Trophoblast cell (in vitro differentiated cells and primary cell): ENCODE measurements around the gene PAX7. TPM values are rescaled to one million over a fixed set of nuclear protein-coding genes. Genes with fewer than 3 reads are reported as not detected.
A peak's percentile ranks its signal among the peaks of the same experiment; 100 is the strongest.

ENCODE experiments used
- DNase-seq, 2 donors: peaks; one replicate each; pipeline ENCODE4 v3.0.0-alpha.2; 2016
- H2AFZ ChIP-seq: 2 replicates; pipeline ENCODE4 v1.6.1; 2013; ENCODE audit warnings: low read length, moderate library complexity, mild to moderate bottlenecking; ENCODE audit not compliant: insufficient read depth, poor library complexity
- H2AK5ac ChIP-seq: 2 replicates; pipeline ENCODE4 v1.6.1; 2013; ENCODE audit warnings: mild to moderate bottlenecking, low read length
- H2BK120ac ChIP-seq: 2 replicates; pipeline ENCODE4 v1.6.1; 2013; ENCODE audit warnings: low read length, mild to moderate bottlenecking, moderate library complexity; ENCODE audit not compliant: insufficient read depth, poor library complexity
- H2BK12ac ChIP-seq: 2 replicates; pipeline ENCODE4 v1.6.1; 2013; ENCODE audit warnings: mild to moderate bottlenecking, low read length, moderate library complexity
- H2BK5ac ChIP-seq: 2 replicates; pipeline ENCODE4 v1.6.1; 2013; ENCODE audit warnings: low read length, low read depth, moderate library complexity, mild to moderate bottlenecking; ENCODE audit not compliant: poor library complexity
- H3K14ac ChIP-seq: 2 replicates; pipeline ENCODE4 v1.6.1; 2013; ENCODE audit warnings: mild to moderate bottlenecking, low read length
- H3K18ac ChIP-seq: 2 replicates; pipeline ENCODE4 v1.6.1; 2013; ENCODE audit warnings: mild to moderate bottlenecking, low read length
- H3K23ac ChIP-seq: 2 replicates; pipeline ENCODE4 v1.6.1; 2013; ENCODE audit warnings: low read length
- H3K27ac ChIP-seq: 2 replicates; pipeline ENCODE4 v1.5.1; 2013; ENCODE audit warnings: low read depth, mild to moderate bottlenecking, inconsistent platforms, low read length, moderate library complexity
- H3K27me3 ChIP-seq: 2 replicates; pipeline ENCODE4 v1.6.1; 2013; ENCODE audit warnings: inconsistent platforms, mild to moderate bottlenecking, low read length, moderate library complexity; ENCODE audit not compliant: insufficient read depth
- H3K36me3 ChIP-seq, 2 experiments: 1 replicate in 1 of 2; 2 replicates in 1 of 2; pipeline ENCODE4 v1.6.1; 2013; ENCODE audit warnings: low read length in 2 of 2, mild to moderate bottlenecking in 2 of 2, moderate library complexity in 1 of 2; ENCODE audit not compliant: insufficient read depth in 2 of 2, control insufficient read depth in 1 of 2
- H3K4ac ChIP-seq: 2 replicates; pipeline ENCODE4 v1.6.1; 2013; ENCODE audit warnings: low read depth, mild to moderate bottlenecking, low read length, moderate library complexity
- H3K4me1 ChIP-seq, 2 experiments: 1 replicate in 1 of 2; 2 replicates in 1 of 2; pipeline ENCODE4 v1.6.1; 2013; ENCODE audit warnings: low read length in 2 of 2, mild to moderate bottlenecking in 2 of 2, moderate library complexity in 1 of 2; ENCODE audit not compliant: insufficient read depth in 2 of 2, control insufficient read depth in 1 of 2
- H3K4me2 ChIP-seq: 2 replicates; pipeline ENCODE4 v1.6.1; 2013; ENCODE audit warnings: inconsistent platforms, mild to moderate bottlenecking, low read length, moderate library complexity
- H3K4me3 ChIP-seq: 2 replicates; pipeline ENCODE4 v1.5.1; 2013; ENCODE audit warnings: mild to moderate bottlenecking, low read depth, low read length, inconsistent platforms
- H3K79me1 ChIP-seq: one replicate; pipeline ENCODE4 v1.6.1; 2013; ENCODE audit warnings: low read length
- H3K79me2 ChIP-seq: 2 replicates; pipeline ENCODE4 v1.6.1; 2013; ENCODE audit warnings: low read length, mild to moderate bottlenecking; ENCODE audit not compliant: control insufficient read depth, insufficient read depth, poor library complexity
- H3K9ac ChIP-seq: 2 replicates; pipeline ENCODE4 v1.6.1; 2013; ENCODE audit warnings: mild to moderate bottlenecking, low read length
- H3K9me3 ChIP-seq: 2 replicates; pipeline ENCODE4 v1.6.1; 2013; ENCODE audit warnings: low read depth, mild to moderate bottlenecking, control low read depth, inconsistent platforms, low read length; ENCODE audit not compliant: insufficient read depth
- H4K12ac ChIP-seq: 2 replicates; pipeline ENCODE4 v1.6.1; 2013; ENCODE audit warnings: low read depth, mild to moderate bottlenecking, low read length, moderate library complexity
- H4K8ac ChIP-seq: 2 replicates; pipeline ENCODE4 v1.6.1; 2013; ENCODE audit warnings: low read depth, mild to moderate bottlenecking, low read length, moderate library complexity
- H4K91ac ChIP-seq: one replicate; pipeline ENCODE4 v1.6.1; 2013; ENCODE audit warnings: low read depth, mild to moderate bottlenecking, low read length, moderate library complexity
- WGBS: extraction: QIAGEN DNeasy Blood & Tissue Kit; methylation state at CpG from one replicate; pipeline ENCODE4 v1.1.7; 2013; ENCODE audit warnings: missing lambda C conversion rate; ENCODE audit not compliant: insufficient read length, insufficient coverage; ENCODE audit errors: extremely low coverage; 5-methylcytosine and 5-hydroxymethylcytosine counted together
- polyA plus RNA-seq: library from polyadenylated mRNA; stranded (reverse); fragments of 200-250 nt; gene quantifications from 2 replicates; pipeline ENCODE4 v1.2.3, GENCODE V29; 2013

The PAX7 gene
- 0.01 TPM in 1 of 2 replicates, not detected in the other for polyA plus RNA-seq

GRCh38 chr1:18630511-18631495 lies at the start of gene PAX7:
Gene PAX7 (plus strand): TSS chr1:18630846. CDS start chr1:18631604, 758 bp downstream.
- Histone ChIP-seq H2BK120ac (no peak within 1 kb of the TSS), H3K4ac (no peak within 1 kb of the TSS), H3K4me3 (no peak within 1 kb of the TSS), H3K79me2 (no peaks in the 10 kb centered on the region), H3K9me3 (peaks cover 7% of the 10 kb centered on the region), H3K9ac (no peak within 1 kb of the TSS), H4K91ac (no peak within 1 kb of the TSS), H2BK12ac (no peak within 1 kb of the TSS), H3K14ac (no peak within 1 kb of the TSS), H3K36me3 (no peaks in the 10 kb centered on the region), H3K4me2 (peak within 1 kb of the TSS; percentile 45), H3K79me1 (no peaks in the 10 kb centered on the region), H2AK5ac (no peak within 1 kb of the TSS), H3K18ac (no peak within 1 kb of the TSS), H3K27ac (no peak within 1 kb of the TSS), H3K27me3 (peaks cover 80% of the 10 kb centered on the region), H3K23ac (no peak within 1 kb of the TSS), H3K4me1 (peaks cover 0 to 2% of the 10 kb centered on the region in 2 experiments), H2BK5ac (no peak within 1 kb of the TSS), H2AFZ (no peak within 1 kb of the TSS), H4K8ac (no peak within 1 kb of the TSS), H4K12ac (no peak within 1 kb of the TSS)
- DNase-seq = no peak
- WGBS = no CpG with 5 or more reads among the region's 70 CpGs

DNA sequence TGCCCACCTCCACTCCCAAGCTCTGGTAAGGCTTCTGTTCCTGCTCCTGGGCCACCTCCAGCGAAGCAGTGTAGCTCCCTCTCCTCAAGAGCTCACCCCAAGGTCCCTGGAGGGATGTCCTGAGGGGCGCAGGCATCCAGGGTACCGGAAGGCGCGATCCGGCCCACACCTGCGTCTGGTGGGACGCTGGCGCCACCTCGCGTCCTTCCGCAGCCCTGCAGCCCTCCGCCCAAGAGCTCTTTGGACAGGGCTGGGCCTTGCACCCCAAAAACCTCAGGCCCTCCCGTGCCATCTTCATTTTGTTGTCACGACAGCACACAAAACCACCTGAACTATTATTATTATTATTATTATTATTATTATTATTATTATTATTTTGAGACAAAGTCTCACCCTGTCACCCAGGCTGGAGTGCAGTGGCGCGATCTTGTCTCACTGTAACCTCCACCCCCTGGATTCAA lies 49.2 kb upstream of the PAX7 start:
- Histone ChIP-seq H3K27ac (no peak overlapping the region), H3K9ac (no peak overlapping the region), H2AK5ac (no peak overlapping the region), H4K12ac (no peak overlapping the region), H2BK120ac (no peak overlapping the region), H3K4me2 (no peak overlapping the region), H3K4me3 (no peak overlapping the region), H3K79me1 (no peaks in the 10 kb centered on the region), H3K27me3 (no peaks in the 10 kb centered on the region), H3K79me2 (no peaks in the 10 kb centered on the region), H4K8ac (no peak overlapping the region), H3K18ac (no peak overlapping the region), H3K9me3 (peaks cover 3% of the 10 kb centered on the region), H3K14ac (no peak overlapping the region), H2AFZ (no peak overlapping the region), H3K4ac (no peak overlapping the region), H3K4me1 (no peaks in the 10 kb centered on the region), H2BK5ac (no peak overlapping the region), H2BK12ac (no peak overlapping the region), H4K91ac (no peak overlapping the region), H3K36me3 (no peaks in the 10 kb centered on the region), H3K23ac (no peak overlapping the region)
- peak in 1 of 2 donors; percentile 32 for DNase-seq
- no CpG with 5 or more reads among the region's 17 CpGs for WGBS

DNA sequence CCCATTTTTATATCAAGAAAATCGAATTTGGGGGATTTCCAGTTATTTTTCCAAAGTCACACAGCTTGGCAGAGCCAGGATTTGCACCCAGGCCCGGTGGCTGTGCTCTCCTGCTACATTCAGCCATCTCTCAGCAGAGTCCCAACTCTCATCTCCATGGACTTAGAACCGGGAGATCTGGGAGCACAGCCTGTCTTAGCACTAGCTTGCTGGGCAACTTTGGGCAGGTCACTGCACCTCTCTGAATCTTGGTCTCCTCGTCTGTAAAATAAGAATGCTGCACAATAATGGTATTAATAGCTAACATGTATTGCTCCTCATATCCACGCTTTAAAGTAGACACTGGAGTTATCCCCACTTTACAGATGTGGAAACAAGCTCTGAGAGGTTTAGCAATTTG lies 47.8 kb upstream of the PAX7 start:
- H2BK120ac ChIP-seq = no peak overlapping the region
- no peaks in the 10 kb centered on the region for H3K27me3 ChIP-seq
- H3K14ac ChIP-seq = no peak overlapping the region
- no peak overlapping the region for H3K4ac ChIP-seq
- no CpG with 5 or more reads among the region's 5 CpGs for WGBS
- no peak overlapping the region for H4K91ac ChIP-seq
- H4K8ac ChIP-seq = no peak overlapping the region
- H2AK5ac ChIP-seq = no peak overlapping the region
- no peak for DNase-seq
- H3K79me2 ChIP-seq = no peaks in the 10 kb centered on the region
- H2BK5ac ChIP-seq = no peak overlapping the region
- H3K9ac ChIP-seq = no peak overlapping the region
- H3K27ac ChIP-seq = no peak overlapping the region
- H2AFZ ChIP-seq = no peak overlapping the region
- no peak overlapping the region for H3K4me3 ChIP-seq
- H3K79me1 ChIP-seq = no peaks in the 10 kb centered on the region
- no peak overlapping the region for H2BK12ac ChIP-seq
- no peak overlapping the region for H3K18ac ChIP-seq
- no peak overlapping the region for H3K4me2 ChIP-seq
- H3K9me3 ChIP-seq = peaks cover 3% of the 10 kb centered on the region
- no peak overlapping the region for H4K12ac ChIP-seq
- H3K23ac ChIP-seq = no peak overlapping the region
- no peaks in the 10 kb centered on the region for H3K4me1 ChIP-seq
- no peaks in the 10 kb centered on the region for H3K36me3 ChIP-seq

DNA sequence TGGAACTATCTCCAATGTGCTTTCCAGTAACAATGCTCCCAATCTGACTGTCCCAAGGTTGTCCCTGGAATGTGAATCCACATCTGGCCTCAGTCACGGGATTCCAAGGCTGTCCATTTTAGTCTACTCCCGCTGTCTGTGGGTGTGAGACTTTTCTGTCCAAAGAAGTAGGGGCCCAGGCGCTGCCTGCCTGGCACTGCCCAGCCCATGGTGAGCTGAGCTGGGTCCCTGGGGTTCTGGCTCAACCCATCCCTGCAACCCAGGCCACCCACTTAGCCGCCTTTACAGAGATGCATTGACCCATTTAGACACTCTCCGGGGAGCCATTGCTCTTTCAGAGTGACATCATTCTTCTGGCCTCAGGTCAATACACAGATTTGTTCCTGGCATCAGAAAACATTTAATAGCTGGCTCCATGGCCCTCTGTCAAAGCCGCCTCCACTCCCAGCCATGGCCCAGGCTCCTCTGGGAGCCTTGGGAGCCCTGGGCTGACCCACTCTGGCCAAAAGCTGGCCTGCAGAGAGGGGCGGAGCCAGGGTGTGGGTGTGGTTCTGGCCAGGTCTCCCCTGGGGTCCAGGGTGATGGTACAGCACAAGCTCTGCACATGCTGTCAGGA lies 47.2 kb upstream of the PAX7 start:
- Histone ChIP-seq H3K4ac (no peak overlapping the region), H2BK5ac (no peak overlapping the region), H2BK120ac (no peak overlapping the region), H3K9me3 (peaks cover 3% of the 10 kb centered on the region), H3K27ac (no peak overlapping the region), H2BK12ac (no peak overlapping the region), H3K4me2 (no peak overlapping the region), H4K8ac (no peak overlapping the region), H3K14ac (no peak overlapping the region), H3K18ac (no peak overlapping the region), H3K79me1 (no peaks in the 10 kb centered on the region), H2AFZ (no peak overlapping the region), H3K23ac (no peak overlapping the region), H3K4me1 (no peaks in the 10 kb centered on the region), H3K27me3 (no peaks in the 10 kb centered on the region), H4K91ac (no peak overlapping the region), H3K79me2 (no peaks in the 10 kb centered on the region), H2AK5ac (no peak overlapping the region), H3K4me3 (no peak overlapping the region), H3K36me3 (no peaks in the 10 kb centered on the region), H3K9ac (no peak overlapping the region), H4K12ac (no peak overlapping the region)
- no peak for DNase-seq
- WGBS = no CpG with 5 or more reads among the region's 7 CpGs
